Esophagus squamous epithelium (tissue), 5 donors: ENCODE data around the gene KIRREL2. TPM values are rescaled to one million over a fixed set of nuclear protein-coding genes. Genes with fewer than 3 reads are reported as not detected.

Experiments
- DNase-seq: peaks from one replicate; lab custom pipeline; 2025; lab: John Stamatoyannopoulos, UW
- H3K27ac ChIP-seq, 4 donors: fragments of 200-600 bp; sonication (generic); one replicate each; pipeline ENCODE4 v1.5.1; 2016 to 2019; ENCODE audit warnings: mild to moderate bottlenecking in 1 of 4
- H3K27me3 ChIP-seq, 4 donors: fragments of 200-600 bp; sonication (generic); 1 replicate in 3 of 4; 2 replicates in 1 of 4; pipeline versions ENCODE4 v1.5.1 to v1.6.0; 2017 to 2021; ENCODE audit warnings: antibody characterized with exemption in 1 of 4
- H3K36me3 ChIP-seq, 3 donors: fragments of 200-600 bp; sonication (generic); one replicate each; pipeline ENCODE4 v1.5.1; 2016 to 2019
- H3K4me1 ChIP-seq, 3 donors: fragments of 200-600 bp; sonication (generic); one replicate each; pipeline ENCODE4 v1.5.1; 2017 to 2019
- H3K4me3 ChIP-seq, 4 donors: fragments of 200-600 bp; sonication (generic); 1 replicate in 3 of 4; 2 replicates in 1 of 4; pipeline ENCODE4 v1.5.1; 2016 to 2019; ENCODE audit warnings: mild to moderate bottlenecking in 2 of 4, moderate library complexity in 1 of 4
- H3K9me3 ChIP-seq, 3 donors: fragments of 200-600 bp; sonication (generic); one replicate each; pipeline ENCODE4 v1.5.1; 2016 to 2019
- CTCF ChIP-seq, 6 experiments: fragments of 450-650 bp in 4 of 6; fragments of 200-600 bp in 2 of 6; sonication (generic) in 2 of 6; IDR thresholded peaks; one replicate each; pipeline ENCODE4 v1.5.1; 2016 to 2019; ENCODE audit warnings: antibody characterized with exemption in 6 of 6, mild to moderate bottlenecking in 4 of 6, moderate library complexity in 4 of 6
- POLR2A ChIP-seq, 4 donors: fragments of 450-650 bp; IDR thresholded peaks; one replicate each; pipeline ENCODE4 v1.6.1; 2017; ENCODE audit warnings: antibody characterized with exemption in 4 of 4, mild to moderate bottlenecking in 4 of 4, moderate library complexity in 3 of 4
- WGBS, 2 donors: methylation state at CpG; one replicate each; pipeline ENCODE4 v1.1.5; 2018; 5-methylcytosine and 5-hydroxymethylcytosine counted together
- intact Hi-C: fragments of 100-400 bp; cut with DNase I; formaldehyde crosslinking; loops from one replicate; pipeline ENCODE4 v1.15.0; 2022
- total RNA-seq, 4 donors: library from RNA; depleted of rRNA; stranded (reverse); fragments of >200 nt; gene quantifications; one replicate each; pipeline ENCODE4 v1.1.0, GENCODE V29; 2016
- donor health status: DM: yes; HTN: yes; CAD: no.

KIRREL2 gene
- total RNA-seq, 4 donors from 2014 or later, result 0.57 TPM; not detected in 3

GRCh38 chr19:35870798-35871197 is 14.1 kb downstream of the KIRREL2 start:
- Histone ChIP-seq H3K27me3 (peaks cover 0 to 60% (median 0%) of the 10 kb centered on the region in 4 donors), H3K27ac (no peak overlapping the region), H3K9me3 (no peaks in the 10 kb centered on the region), H3K36me3 (no peaks in the 10 kb centered on the region), H3K4me3 (no peak overlapping the region), H3K4me1 (peaks cover 17 to 25% (median 17%) of the 10 kb centered on the region in 3 donors)
- intact Hi-C loops, result no loop called here
- no peak for TF ChIP-seq POLR2A (IDR thresholded peaks at IDR 0.05)
- no peak for TF ChIP-seq CTCF (IDR thresholded peaks at IDR 0.05)
- no peak for DNase-seq
- WGBS, 2 donors, result 70% methylated on average over 3 of the region's 12 CpGs; no CpG with 5 or more reads in 1 of the 2 donors

DNA sequence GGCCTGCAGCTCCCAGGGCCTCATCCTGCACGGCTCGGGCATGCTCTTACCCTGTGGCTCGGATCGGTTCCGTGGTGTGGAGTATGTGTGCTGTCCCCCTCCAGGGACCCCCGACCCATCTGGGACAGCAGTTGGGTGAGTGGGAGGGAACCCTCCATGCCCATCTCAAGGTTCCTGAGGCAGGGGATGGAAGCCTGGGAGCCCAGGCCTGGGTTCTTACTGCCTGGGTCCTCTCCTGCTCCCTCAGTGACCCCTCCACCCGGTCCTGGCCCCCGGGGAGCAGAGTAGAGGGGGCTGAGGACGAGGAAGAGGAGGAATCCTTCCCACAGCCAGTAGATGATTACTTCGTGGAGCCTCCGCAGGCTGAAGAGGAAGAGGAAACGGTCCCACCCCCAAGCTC is 14.9 kb downstream of the KIRREL2 start:
- H3K9me3 ChIP-seq, result no peaks in the 10 kb centered on the region
- 68 to 90% methylated on average over 2 to 9 of the region's 12 CpGs for WGBS, 2 donors
- intact Hi-C loops, result no loop called here

GRCh38 chr19:35872180-35872579 is 15.5 kb downstream of the KIRREL2 start:
- DNase-seq, result no peak
- TF ChIP-seq POLR2A (IDR thresholded peaks at IDR 0.05) (no peak), CTCF (IDR thresholded peaks at IDR 0.05) (no peak)
- Histone ChIP-seq H3K27me3 (peaks cover 0 to 46% (median 0%) of the 10 kb centered on the region in 4 donors), H3K4me1 (peaks cover 17 to 25% (median 17%) of the 10 kb centered on the region in 3 donors), H3K36me3 (no peaks in the 10 kb centered on the region), H3K27ac (no peak overlapping the region), H3K9me3 (no peaks in the 10 kb centered on the region), H3K4me3 (no peak overlapping the region)
- 80 to 83% methylated on average over 2 to 4 of the region's 5 CpGs for WGBS, 2 donors
- intact Hi-C loops, result no loop called here

More for the DNA sequence above, 14.9 kb downstream of the KIRREL2 start:
- no peak for DNase-seq
- Histone ChIP-seq H3K4me3 (no peak overlapping the region), H3K27ac (no peak overlapping the region), H3K36me3 (no peaks in the 10 kb centered on the region), H3K4me1 (peaks cover 17 to 25% (median 17%) of the 10 kb centered on the region in 3 donors), H3K27me3 (peaks cover 0 to 51% (median 0%) of the 10 kb centered on the region in 4 donors)
- TF ChIP-seq CTCF (IDR thresholded peaks at IDR 0.05) (no peak), POLR2A (IDR thresholded peaks at IDR 0.05) (no peak)

- peaks cover 0 to 45% (median 0%) of the 10 kb centered on the region in 4 donors for H3K27me3 ChIP-seq
- intact Hi-C loops, result no loop called here
- no peaks in the 10 kb centered on the region for H3K36me3 ChIP-seq
- H3K9me3 ChIP-seq, result no peaks in the 10 kb centered on the region
- DNase-seq, result no peak
- TF ChIP-seq POLR2A (IDR thresholded peaks at IDR 0.05) (no peak), CTCF (IDR thresholded peaks at IDR 0.05) (no peak)
- H3K27ac ChIP-seq, result no peak overlapping the region
- 91 to 92% methylated on average over 16 to 21 of the region's 32 CpGs for WGBS, 2 donors
- no peak overlapping the region for H3K4me3 ChIP-seq
- peaks cover 6 to 11% (median 8%) of the 10 kb centered on the region in 3 donors for H3K4me1 ChIP-seq
Observed at GRCh38 chr19:35874392-35874930, 17.8 kb downstream of the KIRREL2 start.

DNA sequence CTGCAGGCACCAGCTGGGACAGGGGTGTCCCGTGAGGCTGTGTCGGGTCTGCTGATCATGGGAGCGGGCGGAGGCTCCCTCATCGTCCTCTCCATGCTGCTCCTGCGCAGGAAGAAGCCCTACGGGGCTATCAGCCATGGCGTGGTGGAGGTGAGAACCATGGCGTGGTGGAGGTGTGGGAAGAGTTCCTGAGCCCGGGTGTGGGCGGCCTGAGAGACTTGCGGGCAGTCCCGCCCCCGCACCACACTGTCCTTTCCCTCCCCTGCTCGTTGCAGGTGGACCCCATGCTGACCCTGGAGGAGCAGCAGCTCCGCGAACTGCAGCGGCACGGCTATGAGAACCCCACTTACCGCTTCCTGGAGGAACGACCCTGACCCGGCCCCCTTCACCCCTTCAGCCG is 22.4 kb downstream of the KIRREL2 start:
- intact Hi-C loops, result no loop called here
- no peak for DNase-seq
- Histone ChIP-seq H3K27ac (no peak overlapping the region), H3K27me3 (peaks cover 0 to 21% (median 0%) of the 10 kb centered on the region in 4 donors), H3K4me3 (no peak overlapping the region), H3K36me3 (no peaks in the 10 kb centered on the region), H3K9me3 (no peaks in the 10 kb centered on the region), H3K4me1 (peaks cover 0 to 6% (median 0%) of the 10 kb centered on the region in 3 donors)
- 29 to 43% methylated on average over 9 of the region's 23 CpGs for WGBS, 2 donors
- TF ChIP-seq CTCF (IDR thresholded peaks at IDR 0.05) (no peak), POLR2A (IDR thresholded peaks at IDR 0.05) (no peak)
